GOT3 (cell line): Measurements from ENCODE around the gene EYA4.

Experiments
- DNase-seq: peaks from one replicate; lab custom pipeline; 2025; ENCODE audit warnings: mixed read lengths; lab: John Stamatoyannopoulos, UW

The EYA4 gene

GRCh38 chr6:133290930-133291329 lies 49.8 kb downstream of the EYA4 start:
- no peak for DNase-seq

- no peak for DNase-seq
Observed at GRCh38 chr6:133291671-133292070, 50.5 kb downstream of the EYA4 start.

DNA sequence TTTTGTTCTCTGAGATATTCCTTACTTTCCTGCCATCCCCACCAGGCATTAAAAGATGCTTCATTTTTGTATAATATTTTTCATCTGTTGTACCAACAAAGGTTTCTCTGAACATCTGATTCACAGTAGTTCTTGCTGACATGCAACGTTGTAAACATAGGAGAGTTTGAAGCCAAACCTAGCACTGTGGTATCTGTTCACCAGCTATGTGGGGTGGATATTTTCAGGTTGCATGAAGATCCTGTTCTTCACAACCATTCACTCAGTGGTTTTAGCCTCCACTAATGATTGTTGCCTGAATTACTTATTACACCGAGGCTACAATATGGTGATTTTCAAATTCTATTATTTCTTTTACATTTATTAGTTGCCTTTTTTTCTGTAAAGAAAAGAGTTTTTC lies 56.5 kb downstream of the EYA4 start:
- DNase-seq: no peak

DNA sequence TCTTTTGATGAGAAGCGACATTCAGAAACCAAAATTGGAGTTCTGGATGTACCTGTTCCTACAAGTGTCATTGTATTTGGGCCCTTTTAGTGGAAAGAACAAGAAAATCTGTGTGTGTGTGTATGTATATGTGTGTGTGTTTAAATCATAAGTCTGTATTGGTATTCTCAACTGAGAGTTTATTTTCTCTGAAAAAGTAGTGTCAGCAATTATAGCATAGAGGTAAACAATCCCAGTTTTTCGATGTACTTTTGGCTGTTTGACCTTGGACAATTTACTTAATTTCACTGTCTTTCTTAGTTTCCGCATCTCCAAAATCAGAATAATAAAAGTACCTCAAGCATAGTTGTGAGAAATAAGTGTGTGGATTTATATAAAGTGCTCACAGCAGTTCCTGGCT lies 57.2 kb downstream of the EYA4 start:
- DNase-seq: no peak

DNA sequence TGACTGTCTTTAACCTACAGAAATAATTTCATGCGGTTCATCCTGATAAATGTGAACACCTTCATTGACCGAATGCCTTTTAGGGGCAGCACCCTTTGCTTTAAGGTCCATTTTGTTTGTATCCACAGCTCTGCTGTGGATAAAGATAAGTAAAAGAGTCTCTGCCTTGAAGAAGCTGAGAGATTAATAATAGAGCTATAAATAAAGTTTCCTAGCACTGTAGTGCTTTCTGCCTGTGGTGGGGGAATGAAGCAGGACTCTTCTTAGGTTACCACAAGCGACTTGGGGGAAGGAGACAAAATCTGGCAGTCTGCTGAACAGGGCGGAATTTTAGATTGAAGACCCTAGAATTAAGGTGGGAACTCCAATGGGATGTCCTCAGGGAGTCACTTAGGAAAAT lies 57.6 kb downstream of the EYA4 start:
- DNase-seq: no peak

DNA sequence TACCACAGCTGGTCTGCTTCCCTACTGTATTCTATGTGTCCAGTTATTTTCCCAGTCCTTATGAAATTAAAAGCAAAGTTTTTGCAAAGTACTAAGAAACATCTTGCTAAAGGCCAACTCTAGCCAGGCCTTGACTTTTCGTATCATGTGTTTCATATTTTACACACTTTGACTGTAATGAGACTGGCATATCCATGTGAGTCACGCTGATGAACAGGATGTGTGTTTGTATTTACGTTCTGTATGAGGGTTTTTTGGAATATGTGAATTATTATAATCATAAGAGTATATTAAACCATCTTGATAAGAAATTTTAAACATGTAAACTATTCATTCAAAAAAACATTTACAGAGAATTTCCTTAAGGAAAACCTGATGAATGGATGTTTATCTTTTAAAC lies 59.7 kb downstream of the EYA4 start:
- no peak for DNase-seq

GRCh38 chr6:133301835-133302234 lies 60.7 kb downstream of the EYA4 start:
- no peak for DNase-seq

DNA sequence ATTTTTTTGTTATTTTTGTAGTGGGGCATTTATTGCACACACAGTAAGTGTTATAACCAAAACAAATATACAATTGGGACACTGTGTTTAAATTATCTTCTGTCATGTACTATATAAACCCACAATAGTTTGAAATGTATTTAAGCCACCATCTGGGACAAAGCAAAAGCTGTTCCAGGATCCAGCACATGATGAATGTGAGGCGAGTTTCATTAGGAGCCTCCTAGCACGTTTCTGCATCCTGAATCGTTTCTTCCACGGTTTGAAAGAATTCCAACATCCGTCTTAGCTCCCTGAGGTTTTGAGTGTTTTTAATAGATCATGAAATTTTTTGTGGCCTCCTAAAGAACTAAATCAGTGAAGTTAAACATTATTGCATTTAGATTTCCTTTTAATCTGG lies 65.8 kb downstream of the EYA4 start:
- DNase-seq: no peak

- DNase-seq: no peak
Observed at GRCh38 chr6:133309579-133309978, 68.4 kb downstream of the EYA4 start.

DNA sequence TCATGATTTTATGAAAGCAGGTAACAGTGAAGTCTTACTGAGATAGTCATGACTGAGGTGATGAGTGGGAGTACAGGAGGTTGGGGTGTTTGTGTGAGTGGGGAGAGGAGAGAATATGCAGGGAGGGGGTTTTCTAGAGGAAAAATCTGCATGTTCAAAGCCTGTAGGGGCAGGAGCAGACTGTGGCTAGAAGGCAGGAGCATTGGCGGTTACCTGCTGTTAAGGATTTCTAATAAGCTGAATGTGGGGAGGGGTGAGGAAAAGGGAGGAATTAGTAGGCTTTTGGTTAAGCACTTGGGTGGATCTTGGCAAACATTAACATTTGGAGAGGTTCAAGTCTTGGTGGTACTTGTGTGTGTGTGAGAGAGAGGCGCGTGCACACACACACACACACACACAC lies 70.8 kb downstream of the EYA4 start:
- no peak for DNase-seq

GRCh38 chr6:133313068-133313467 lies 71.9 kb downstream of the EYA4 start:
- DNase-seq: no peak

- DNase-seq: no peak
Observed at GRCh38 chr6:133314947-133315346, 73.8 kb downstream of the EYA4 start.

DNA sequence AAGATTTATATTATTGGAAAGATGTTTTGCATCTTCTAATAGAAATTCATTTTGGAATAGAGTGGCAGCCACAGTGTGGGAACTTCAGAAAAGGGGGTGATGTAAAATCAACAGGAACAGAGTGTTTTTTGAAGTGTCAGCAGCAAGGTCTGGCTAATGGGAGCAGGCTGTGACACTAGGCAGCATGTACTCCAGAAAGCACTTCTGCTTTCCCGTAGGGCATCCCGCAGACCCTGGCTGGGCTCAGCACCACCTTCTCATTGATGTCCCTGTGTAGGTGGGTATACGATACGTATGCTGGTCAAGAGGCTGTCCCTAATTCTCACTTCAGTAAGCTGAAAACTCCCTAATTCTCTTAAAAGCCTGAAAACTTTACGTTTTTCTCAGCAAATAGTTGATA lies 74.7 kb downstream of the EYA4 start:
- no peak for DNase-seq

DNA sequence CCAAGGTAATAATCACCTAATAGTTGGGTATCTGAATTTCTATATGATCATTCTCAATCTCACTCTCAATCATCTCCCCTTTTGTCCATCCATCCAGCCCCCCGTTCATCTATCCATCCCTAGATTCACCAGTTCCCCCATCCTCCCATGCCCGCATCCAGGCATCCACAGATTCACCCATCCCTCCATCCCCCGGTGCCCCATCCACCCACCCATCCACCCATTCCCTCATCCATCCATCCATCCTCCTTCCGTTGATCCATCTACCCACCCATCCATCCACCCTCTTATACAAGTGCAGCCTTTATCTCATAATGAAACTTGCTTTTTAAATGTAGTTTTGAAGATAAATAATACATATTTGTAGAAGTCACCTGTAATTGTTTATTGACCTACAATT lies 76.5 kb downstream of the EYA4 start:
- no peak for DNase-seq

GRCh38 chr6:133326584-133326983 lies 85.4 kb downstream of the EYA4 start:
- DNase-seq: no peak

DNA sequence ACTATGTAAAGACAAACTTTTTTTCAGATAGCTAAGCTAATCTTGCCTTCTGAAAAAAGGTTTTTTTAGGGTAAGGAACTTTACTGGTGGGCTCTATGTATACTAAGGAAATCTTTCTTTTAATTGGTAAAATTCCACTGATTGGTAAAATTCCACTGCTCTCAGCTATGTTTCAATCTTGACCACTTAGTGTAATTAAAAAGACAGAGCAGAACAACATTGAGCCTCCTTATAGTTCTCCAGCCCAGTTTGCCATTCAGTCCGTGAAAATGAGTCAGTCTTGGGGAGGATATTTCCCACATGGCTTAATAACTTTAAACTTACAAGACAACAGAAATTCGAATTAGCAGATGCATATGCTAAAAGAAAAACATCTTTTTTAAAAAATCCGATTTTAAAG lies 92.7 kb downstream of the EYA4 start:
- DNase-seq: no peak

- no peak for DNase-seq
Observed at GRCh38 chr6:133337308-133337707, 96.2 kb downstream of the EYA4 start.

GRCh38 chr6:133339543-133340384 lies 98.6 kb downstream of the EYA4 start:
- DNase-seq: no peak

DNA sequence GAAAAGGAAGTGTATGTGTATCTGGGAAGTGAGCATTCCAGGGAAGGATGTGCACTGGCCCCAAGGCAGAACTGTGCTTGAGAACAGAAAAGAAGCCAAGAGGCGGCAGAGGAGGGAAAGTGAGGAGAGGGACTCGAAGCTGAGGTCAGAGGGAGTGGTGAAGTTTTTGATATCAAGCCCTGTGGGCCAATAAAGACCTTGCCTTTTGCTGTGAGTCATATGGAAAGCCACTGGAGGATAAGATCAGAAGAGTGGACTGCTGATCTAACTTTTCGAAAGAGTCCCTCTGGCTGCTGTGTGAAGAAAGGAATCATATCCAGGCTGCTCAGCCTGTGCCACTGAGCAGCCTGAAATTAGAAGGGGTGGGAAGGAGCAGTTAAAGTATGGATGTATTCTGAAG lies 99.4 kb downstream of the EYA4 start:
- no peak for DNase-seq

- DNase-seq: no peak
Observed at GRCh38 chr6:133341607-133342158, 100.5 kb downstream of the EYA4 start.

GRCh38 chr6:133343220-133343619 lies 102.1 kb downstream of the EYA4 start:
- DNase-seq: no peak

GRCh38 chr6:133348846-133349245 lies 107.7 kb downstream of the EYA4 start:
- no peak for DNase-seq

DNA sequence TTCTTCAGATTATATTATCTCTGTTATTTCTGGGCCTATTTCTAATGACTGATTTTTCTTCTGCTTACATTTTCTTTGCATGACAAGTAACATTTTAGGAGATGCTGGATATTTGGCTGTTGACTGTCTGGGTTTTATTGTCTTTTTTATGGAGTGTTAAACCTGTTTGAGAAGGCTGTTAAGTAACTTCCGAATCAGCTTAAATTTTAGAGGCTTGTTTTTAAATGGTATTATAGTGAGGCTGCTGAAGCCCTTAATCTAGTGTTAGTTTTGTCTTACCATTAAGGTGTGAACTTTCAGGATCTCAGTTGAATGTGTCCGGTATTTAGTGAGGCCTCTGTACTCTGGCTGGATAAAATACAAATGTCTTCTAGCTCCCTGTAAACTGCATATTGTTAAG lies 109.8 kb downstream of the EYA4 start:
- DNase-seq: no peak

GRCh38 chr6:133352046-133352445 lies 110.9 kb downstream of the EYA4 start:
- DNase-seq: no peak
